COLO829 (cell line): Measurements from ENCODE around the gene AMZ1.

ENCODE experiments used
- DNase-seq: peaks from one replicate; pipeline ENCODE4 v3.0.0; 2012; ENCODE audit warnings: low spot score

The AMZ1 gene

GRCh38 chr7:2687881-2688318 lies at the start of gene AMZ1:
TSS of gene AMZ1 (plus strand) at chr7:2688202. CDS start at chr7:2700452, 12,250 bp downstream.
- no peak for DNase-seq

DNA sequence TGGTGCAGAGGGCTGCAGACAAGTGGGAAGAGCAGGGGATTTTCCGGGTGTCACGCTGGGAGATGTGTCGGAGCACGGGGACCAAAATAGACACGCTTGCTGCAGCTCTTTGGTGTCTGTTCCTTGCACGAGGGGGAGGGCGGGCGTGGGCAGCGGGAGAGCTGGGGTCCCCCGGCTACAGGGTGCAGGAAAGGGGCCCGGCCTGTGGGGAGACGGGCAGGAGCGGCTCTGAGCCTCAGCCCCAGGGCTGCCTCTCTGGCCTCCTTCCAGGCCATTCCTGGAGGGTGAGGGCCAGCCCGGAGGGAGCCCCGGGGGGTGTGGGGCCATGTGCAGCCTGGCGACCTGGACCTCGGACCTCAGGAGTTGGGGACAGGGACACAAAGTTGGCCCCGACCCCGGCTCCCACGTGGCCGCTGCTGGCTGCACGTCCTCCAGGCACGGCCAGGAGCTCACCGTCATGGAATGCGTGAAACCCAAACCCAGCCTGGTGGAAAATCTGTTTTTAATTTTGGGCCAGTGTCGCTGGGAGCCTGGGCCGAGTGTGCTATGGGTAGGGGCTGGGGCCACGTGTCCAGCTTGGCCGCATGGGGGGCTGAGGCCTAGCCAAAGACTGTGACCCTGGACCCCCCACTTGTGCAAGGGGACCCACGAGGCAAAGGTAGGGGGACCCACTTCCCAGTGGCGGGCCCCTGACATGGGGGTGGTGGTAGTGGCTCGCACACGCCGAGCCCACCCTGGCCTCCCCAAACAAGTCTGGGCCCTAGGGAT lies 49.6 kb upstream of the AMZ1 start:
- DNase-seq = no peak

DNA sequence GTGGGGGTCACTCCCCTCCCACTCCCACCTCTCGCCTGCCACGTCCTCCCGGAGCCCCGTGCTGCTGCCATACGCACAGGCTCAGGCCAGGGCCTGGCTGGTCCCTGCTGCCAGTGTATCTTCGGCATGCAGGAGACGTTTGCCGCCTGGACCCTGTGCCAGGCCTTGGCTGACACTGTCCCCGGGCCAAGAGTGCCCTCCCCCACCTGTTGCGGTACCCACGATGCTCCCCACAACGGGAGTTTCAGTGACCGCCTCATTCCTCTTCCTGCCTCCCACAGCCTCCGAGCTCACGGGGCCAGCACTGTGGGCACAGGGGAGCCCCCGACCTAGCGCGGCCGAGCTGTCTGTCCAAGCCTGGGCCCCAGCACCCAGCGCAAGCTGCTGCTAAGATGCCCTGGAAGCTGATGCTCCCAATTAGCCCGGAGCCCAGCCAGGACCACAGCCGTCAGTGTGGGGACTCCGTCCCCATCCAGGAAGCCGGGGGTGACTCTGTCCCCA lies 48.8 kb upstream of the AMZ1 start:
- no peak for DNase-seq

- DNase-seq = no peak
Observed at GRCh38 chr7:2639695-2640481, 48.1 kb upstream of the AMZ1 start.

DNA sequence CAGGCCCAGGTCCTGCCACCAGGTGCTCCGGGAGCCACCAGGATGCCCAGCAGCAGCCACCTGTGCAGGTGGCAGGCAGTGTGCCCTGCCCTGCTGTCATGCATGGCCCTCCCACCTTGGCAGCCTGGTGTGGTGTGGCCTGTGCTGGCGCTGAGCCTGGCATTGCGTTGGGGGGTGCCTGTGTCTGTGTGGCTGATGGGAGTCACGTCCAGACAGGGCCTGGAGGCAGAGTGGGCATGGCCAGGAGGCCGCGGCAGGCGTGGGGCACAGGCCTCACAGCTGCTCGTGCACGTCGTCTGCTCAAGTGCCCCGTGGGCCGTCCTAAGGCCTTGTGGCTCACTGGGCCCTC lies 47.5 kb upstream of the AMZ1 start:
- no peak for DNase-seq

DNA sequence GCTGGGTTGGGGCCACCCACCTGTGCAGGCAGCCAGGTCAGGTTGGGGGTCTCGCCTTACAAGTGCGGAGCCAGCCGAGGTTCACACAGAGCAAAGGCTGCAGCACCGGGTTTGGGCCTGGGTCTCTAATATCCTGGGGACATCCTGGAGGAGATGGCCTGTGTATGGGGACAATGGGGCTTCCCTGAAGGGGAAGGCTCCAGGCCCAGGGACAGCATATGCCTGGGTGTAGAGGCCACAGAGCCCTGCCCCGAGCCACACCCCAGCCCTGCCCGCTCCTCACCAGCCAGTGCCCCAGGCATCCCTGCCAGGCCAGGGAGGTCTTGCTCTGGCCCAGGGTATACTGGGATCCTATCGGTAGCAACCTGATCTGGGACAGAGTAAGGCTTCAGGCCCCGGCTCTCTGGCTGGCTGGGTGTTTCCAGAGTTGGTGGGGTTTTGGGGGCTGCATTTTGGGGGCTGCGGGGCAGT lies 47.1 kb upstream of the AMZ1 start:
- DNase-seq = no peak

GRCh38 chr7:2641406-2642393 lies 46.3 kb upstream of the AMZ1 start:
- DNase-seq = no peak

DNA sequence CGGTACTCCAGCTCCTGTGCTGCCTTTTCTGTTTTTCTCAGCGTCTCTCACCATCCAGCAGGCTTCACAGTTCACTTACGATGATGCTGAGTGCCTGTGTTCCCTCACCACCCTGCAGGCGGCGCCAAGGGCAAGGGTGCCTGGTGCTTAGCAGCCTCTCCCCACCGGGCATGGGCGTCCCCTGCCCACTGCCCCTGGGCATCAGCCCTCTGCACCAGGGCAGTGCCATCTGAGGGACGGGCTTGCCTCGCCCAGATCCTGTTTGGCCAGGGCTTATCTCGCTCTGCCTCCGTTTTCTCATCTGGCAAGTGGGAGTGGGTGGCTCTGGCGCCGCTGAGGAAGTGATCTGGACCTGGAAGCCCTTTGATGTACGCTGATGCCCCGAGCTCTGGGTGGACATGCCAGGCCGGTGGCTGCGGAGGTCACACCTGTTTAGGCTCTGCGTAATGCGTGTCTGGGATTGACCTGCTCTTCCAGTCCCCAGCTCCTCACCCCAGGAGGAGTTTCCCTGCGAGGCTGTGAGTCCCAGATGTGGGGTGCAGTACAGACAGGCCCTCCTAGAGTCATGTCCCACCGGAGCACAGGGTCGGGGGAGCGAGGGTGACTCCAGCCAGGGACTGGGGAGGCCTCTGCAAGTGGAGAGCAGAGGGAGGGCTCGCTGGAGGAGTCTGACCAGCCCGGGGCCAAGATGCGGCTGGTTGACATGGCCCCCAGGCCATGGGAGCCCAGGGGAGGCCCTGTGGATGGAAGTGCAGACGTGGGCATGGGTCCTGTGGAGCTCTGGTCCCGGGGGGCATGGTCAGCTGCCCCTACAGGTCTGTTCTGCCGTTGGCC lies 44.4 kb upstream of the AMZ1 start:
- DNase-seq = no peak

- DNase-seq = no peak
Observed at GRCh38 chr7:2644220-2644561, 43.8 kb upstream of the AMZ1 start.

GRCh38 chr7:2644562-2645273 lies 43.3 kb upstream of the AMZ1 start:
- no peak for DNase-seq

GRCh38 chr7:2645274-2645868 lies 42.6 kb upstream of the AMZ1 start:
- no peak for DNase-seq

- DNase-seq = no peak
Observed at GRCh38 chr7:2646336-2646679, 41.7 kb upstream of the AMZ1 start.

- no peak for DNase-seq
Observed at GRCh38 chr7:2646680-2647571, 41.1 kb upstream of the AMZ1 start.

DNA sequence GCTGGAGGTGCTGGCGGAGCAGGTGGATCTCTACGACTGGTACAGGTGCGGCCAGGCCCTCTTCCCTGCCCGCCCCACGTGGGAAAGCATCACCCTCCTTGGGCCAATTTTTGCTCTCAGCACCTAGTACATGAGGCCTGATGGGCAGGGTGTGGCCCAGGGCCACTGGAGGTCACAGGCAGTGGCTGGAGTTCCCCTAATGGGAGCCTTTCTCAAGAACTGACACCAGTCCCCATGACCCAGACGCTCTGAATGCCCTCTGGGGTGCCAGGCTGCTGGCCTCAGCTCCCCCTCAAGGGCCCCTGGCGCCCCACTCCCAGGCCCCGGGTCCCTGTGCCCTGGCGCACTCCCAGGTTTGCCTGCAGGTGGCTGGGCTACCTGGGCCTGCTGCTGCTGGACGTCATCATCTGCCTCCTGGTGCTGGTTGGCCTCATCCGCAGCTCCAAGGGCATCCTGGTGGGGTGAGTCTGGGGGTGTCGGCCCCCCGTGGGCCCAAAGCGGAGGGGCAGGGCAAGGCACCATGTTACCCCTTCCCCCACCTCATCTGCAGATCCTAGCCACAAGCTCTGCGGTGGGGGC lies 40.3 kb upstream of the AMZ1 start:
- no peak for DNase-seq

DNA sequence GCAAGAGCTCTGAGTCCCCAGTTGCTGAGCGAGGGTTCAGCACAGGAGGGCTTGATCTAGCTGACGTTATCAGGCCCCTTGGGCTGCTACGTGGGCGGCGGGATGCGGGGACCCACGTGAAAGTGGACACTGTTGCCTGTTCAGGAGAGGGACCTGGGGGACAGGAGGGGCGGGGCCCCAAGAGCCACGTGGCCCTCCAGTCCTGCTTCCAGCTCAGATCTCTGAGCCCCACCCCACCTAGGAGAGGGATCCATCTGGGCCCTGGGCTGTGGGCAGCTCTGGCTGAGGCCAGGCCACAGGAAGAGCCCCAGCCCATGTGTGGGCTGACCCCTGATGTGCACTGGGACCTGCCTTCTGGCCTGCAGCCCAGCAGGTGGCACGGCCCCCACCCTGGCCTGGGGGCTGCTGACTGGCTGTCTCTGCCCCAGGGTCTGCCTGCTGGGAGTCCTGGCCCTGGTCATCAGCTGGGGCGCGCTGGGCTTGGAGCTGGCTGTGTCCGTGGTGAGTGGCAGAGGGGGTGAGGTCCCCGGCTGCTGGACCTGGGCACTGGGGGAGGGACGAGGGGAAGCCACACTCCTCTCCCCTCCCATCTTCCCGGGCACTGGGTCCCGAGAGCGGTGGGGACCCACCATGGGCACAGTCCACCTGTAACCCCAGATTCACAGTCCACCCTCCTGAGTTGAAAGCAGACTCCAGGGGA lies 38.7 kb upstream of the AMZ1 start:
- DNase-seq = no peak

DNA sequence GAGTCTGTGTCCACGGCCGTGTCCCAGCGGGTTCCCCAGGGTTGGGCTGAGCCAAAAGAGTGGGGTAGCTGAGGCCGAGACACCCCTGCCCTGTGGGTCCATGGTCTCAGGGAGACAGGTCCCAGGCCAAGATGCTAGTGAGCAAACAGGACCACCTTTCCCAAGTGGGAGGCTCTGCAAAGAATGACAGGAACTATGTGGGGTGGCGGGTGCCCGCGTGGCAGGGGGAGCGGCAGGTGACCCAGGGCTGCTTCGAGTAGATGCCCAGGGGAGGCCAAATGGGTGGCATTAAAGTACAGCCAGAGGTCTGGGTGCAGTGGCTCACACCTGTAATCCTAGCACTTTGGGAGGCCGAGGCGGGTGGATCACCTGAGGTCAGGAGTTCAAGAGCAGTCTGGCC lies 38.0 kb upstream of the AMZ1 start:
- DNase-seq = no peak

DNA sequence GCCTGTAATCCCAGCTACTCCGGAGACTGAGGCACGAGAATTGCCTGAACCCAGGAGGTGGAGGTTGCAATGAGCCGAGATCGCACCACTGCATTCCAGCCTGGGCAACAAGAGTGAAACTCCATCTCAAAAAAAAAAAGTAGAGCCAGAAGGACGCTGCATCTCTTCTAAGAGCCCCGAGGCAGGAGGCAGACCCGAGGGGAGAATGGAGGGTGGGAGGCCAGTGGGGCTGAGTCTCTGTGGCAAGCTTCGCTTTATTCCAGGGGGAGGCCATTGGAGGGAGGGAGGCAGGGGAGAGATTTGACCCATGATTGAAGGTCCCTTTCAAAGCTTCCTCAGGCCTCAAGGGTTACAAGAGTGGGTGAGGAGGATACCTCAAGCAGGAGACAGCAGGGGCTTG lies 37.6 kb upstream of the AMZ1 start:
- no peak for DNase-seq

- no peak for DNase-seq
Observed at GRCh38 chr7:2651336-2651735, 36.7 kb upstream of the AMZ1 start.
